Stimulated activated naive B cell treated with anti-CD40 and anti-IgM and Interleukin-4, amounts not matched to agents 10 μg/mL and 1 μg/mL and 100 μg/mL, for 72 hours (primary cell): ENCODE results near the gene IL1RAP.
A peak's percentile ranks its signal among the peaks of the same experiment; 100 is the strongest.
"Not testable (repeated sequence)": the region's sequence is repeated elsewhere in the genome, so short reads cannot be mapped to it uniquely, and the experiment has no call there.

Experiments
- ATAC-seq, 2 donors: fragments of 150-1000 bp; cut with Tn5 transposase; replicated peaks; 2 replicates each; pipeline ENCODE4 v1.10.0; 2021; ENCODE audit warnings: moderate library complexity in 1 of 2
- DNase-seq: peaks from one replicate; pipeline ENCODE4 v3.0.0; 2021
- H3K27ac Mint-ChIP-seq: one replicate; pipeline ENCODE4 v1.8.0; 2022; ENCODE audit warnings: mild to moderate bottlenecking, mixed read lengths
- H3K27me3 Mint-ChIP-seq, 2 donors: one replicate each; pipeline ENCODE4 v1.8.0; 2022; ENCODE audit warnings: mixed read lengths in 2 of 2
- H3K36me3 Mint-ChIP-seq, 2 donors: one replicate each; pipeline ENCODE4 v1.8.0; 2022; ENCODE audit warnings: mixed read lengths in 2 of 2, mild to moderate bottlenecking in 1 of 2
- H3K4me1 Mint-ChIP-seq, 2 donors: one replicate each; pipeline ENCODE4 v1.8.0; 2022; ENCODE audit warnings: mixed read lengths in 2 of 2, mild to moderate bottlenecking in 1 of 2
- H3K4me3 Mint-ChIP-seq, 2 donors: one replicate each; pipeline ENCODE4 v1.8.0; 2022; ENCODE audit warnings: mild to moderate bottlenecking in 2 of 2, mixed read lengths in 2 of 2, moderate library complexity in 1 of 2
- H3K9me3 Mint-ChIP-seq, 2 donors: one replicate each; pipeline ENCODE4 v1.8.0; 2022; ENCODE audit warnings: mixed read lengths in 2 of 2, mild to moderate bottlenecking in 1 of 2

IL1RAP gene

DNA sequence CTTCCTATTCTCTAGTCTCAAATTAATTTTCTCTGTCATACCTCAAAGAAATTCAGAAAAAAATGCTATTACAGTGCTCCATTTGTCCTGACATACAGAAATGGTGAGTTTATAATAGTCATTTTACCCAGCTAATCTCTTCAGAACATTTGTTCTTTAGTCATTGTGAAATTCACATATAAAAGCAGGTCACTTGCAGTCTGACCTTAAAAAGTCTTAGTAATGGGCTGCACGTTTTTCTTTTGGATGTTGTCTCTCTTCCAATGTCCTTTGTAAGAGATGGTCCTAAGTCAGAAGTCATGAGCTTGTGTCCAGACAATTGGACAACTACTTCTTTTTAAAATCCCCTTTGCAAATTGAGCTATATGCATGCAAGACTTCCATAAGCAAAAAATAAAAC lies 17.0 kb upstream of the IL1RAP start:
- ATAC-seq (no peak), DNase-seq (no peak)
- Mint-ChIP-seq H3K4me1 (peaks cover under 1 to 9% of the 10 kb centered on the region in 2 donors), H3K27me3 (peaks cover 28 to 35% of the 10 kb centered on the region in 2 donors), H3K9me3 (peaks cover 0 to 2% of the 10 kb centered on the region in 2 donors), H3K27ac (no peak overlapping the region), H3K4me3 (no peak overlapping the region), H3K36me3 (no peaks in the 10 kb centered on the region)

DNA sequence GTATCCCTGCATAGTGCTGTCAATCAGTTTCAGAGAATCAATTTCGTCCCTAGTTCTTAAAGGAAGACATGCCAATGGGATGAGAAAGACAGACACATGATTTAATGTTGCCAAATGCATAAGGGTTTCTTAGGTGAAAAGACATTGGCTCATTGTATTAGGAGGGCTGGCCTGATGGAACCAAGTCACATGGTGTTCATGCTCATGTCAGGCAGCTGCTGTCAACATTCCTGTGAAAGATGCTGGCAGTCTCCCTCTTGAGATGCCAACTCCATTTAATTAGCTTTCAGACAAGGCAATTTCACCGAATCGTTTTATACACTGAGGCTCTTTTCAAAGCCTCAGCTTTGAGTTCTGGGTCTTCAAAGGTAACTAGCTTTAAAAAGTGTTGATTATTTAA lies 16.1 kb upstream of the IL1RAP start:
- H3K27ac Mint-ChIP-seq, result no peak overlapping the region
- H3K27me3 Mint-ChIP-seq, result peaks cover 29 to 34% of the 10 kb centered on the region in 2 donors
- no peak for ATAC-seq
- peaks cover 0 to 2% of the 10 kb centered on the region in 2 donors for H3K4me1 Mint-ChIP-seq
- DNase-seq, result no peak
- no peak overlapping the region for H3K4me3 Mint-ChIP-seq
- H3K9me3 Mint-ChIP-seq, result peaks cover 0 to 2% of the 10 kb centered on the region in 2 donors
- H3K36me3 Mint-ChIP-seq, result no peaks in the 10 kb centered on the region

DNA sequence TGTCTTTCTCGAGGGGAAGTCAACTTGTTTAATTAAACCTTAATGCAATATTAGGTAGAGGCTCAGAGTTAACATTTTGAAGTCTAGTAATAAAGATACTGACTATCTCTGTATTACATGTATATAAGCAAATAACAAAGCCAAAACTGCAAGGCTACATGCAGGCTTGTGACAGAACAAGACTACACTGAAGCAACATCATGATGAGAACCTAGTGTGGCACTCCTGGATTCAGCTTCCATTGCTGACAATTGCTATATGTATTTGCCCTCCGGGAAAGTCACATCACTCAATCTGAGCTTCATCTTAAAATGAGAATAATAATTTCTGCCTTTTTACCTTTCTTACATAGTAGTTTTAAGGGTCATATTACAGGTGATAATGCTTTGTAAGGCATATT lies 15.6 kb upstream of the IL1RAP start:
- DNase-seq (no peak), ATAC-seq (no peak)
- H3K4me3 Mint-ChIP-seq, result no peak overlapping the region
- H3K9me3 Mint-ChIP-seq, result no peaks in the 10 kb centered on the region
- no peaks in the 10 kb centered on the region for H3K36me3 Mint-ChIP-seq
- H3K4me1 Mint-ChIP-seq, result peaks cover 0 to 6% of the 10 kb centered on the region in 2 donors
- peaks cover 28 to 29% of the 10 kb centered on the region in 2 donors for H3K27me3 Mint-ChIP-seq
- H3K27ac Mint-ChIP-seq, result no peak overlapping the region

DNA sequence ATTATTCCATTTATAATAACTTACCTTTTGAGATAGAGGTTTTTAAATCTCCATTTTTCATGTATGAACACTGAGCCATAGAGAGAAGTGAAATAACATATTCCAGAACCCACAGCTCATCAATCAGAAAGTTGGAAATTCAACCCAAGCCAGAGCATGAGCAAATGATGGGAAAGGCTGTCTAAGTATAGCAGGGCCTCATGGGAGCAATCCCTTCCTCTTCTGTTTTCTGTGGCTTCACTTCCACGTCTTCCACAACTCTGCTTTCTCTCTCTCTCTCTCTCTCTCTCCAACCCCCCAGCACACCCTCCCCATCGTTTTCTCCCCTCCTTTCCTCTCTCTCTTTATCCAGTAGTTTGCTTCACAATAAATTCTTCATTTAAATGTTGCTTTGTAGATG lies 14.8 kb upstream of the IL1RAP start:
- H3K27ac Mint-ChIP-seq, result no peak overlapping the region
- DNase-seq (no peak), ATAC-seq (no peak)
- no peaks in the 10 kb centered on the region for H3K9me3 Mint-ChIP-seq
- H3K4me1 Mint-ChIP-seq, result peaks cover 0 to 6% of the 10 kb centered on the region in 2 donors
- no peak overlapping the region for H3K4me3 Mint-ChIP-seq
- no peaks in the 10 kb centered on the region for H3K36me3 Mint-ChIP-seq
- H3K27me3 Mint-ChIP-seq, result peaks cover 28 to 29% of the 10 kb centered on the region in 2 donors

DNA sequence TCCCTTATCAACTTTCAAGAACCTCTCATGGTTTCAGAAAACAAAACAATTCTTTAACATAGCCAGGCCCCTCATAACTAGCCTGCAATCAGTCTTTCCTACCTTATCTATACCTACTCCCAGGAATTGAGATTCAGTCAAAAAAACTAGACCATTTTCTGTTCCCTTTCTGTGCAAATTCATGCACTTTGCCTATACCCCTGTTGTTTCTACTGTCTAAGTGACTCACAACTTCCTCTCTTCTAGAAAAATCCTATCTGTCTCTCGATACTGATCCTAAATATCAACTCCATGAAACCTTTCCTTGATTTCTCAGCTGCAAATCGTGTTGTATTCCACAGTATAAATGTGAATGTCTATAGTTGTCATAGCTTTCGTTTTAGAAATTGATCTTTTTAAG lies 10.9 kb upstream of the IL1RAP start:
- H3K4me3 Mint-ChIP-seq, result no peak overlapping the region
- H3K4me1 Mint-ChIP-seq, result peaks cover 2 to 6% of the 10 kb centered on the region in 2 donors
- DNase-seq (no peak), ATAC-seq (no peak)
- no peaks in the 10 kb centered on the region for H3K9me3 Mint-ChIP-seq
- H3K27me3 Mint-ChIP-seq, result peaks cover 25 to 33% of the 10 kb centered on the region in 2 donors
- H3K36me3 Mint-ChIP-seq, result no peaks in the 10 kb centered on the region
- no peak overlapping the region for H3K27ac Mint-ChIP-seq

DNA sequence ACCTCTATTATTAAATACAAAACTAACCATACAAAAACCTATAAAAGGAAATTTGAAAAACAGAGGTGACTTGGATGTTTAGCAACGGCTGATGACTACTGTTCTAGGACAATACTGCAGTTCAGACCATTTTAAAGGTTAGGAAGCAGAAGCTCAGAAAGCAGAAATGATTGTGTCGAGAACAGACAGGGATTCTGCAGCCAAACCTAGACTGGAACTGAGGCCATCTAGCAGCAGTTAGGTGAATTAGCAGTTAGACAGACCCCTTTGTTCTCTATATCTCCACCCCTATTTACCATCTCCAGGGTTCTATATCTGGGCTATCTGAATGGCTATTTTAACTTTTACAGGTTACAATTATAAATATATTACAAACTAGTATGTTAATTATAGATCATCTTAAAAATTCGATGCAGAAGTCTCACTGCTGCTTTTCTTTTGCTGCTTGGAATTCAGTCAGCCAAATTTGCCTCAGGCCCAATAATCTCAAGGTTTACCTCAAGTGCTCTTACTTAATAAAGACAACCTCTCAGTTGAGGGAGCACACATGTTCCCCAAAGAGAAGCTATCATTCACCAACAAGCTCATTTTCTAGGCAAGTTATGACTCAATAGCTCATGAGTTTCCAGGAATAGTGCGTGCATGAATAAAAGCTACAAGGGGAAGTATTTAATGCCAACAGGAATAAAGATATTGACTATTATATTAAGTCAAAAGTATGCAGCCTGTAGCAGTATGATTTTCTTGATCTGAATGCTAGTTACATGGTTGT lies 9.3 kb upstream of the IL1RAP start:
- Mint-ChIP-seq H3K9me3 (no peaks in the 10 kb centered on the region), H3K27ac (no peak overlapping the region), H3K4me1 (peaks cover 2 to 6% of the 10 kb centered on the region in 2 donors), H3K27me3 (peaks cover 24 to 40% of the 10 kb centered on the region in 2 donors), H3K36me3 (no peaks in the 10 kb centered on the region), H3K4me3 (no peak overlapping the region)
- no peak for DNase-seq
- peak in 1 of 2 donors; percentile 39 for ATAC-seq

DNA sequence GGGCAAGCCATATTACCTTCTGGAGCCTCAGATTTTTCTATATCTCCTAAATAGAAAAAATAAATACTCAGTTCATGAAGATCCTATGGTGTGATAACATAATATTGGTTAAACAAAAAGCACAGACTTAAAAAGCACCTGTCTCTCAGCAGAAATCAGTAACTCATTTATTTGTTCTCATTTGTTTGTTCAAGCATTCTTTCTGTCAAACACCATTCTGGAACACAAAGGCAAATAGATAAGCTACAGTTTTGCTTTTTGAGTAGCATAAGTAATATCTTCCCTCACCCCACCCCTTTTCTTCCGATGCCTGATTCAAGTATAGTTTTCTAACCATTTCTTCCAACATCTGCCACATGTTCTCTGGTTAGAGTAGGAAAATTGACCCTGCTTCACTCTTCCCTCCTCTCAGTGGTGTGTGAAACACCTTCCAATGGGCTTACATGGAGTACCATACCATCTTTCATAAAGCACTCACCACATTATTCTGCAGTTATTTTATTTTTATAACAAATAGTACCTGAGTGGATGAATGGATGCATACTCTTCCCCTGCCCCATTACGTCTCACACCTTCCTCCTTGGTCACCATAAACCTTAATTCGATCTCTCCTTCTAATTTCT lies 8.4 kb upstream of the IL1RAP start:
- ATAC-seq, result no peak
- DNase-seq, result no peak
- H3K9me3 Mint-ChIP-seq, result no peaks in the 10 kb centered on the region
- no peak overlapping the region for H3K27ac Mint-ChIP-seq
- peaks cover 23 to 43% of the 10 kb centered on the region in 2 donors for H3K27me3 Mint-ChIP-seq
- H3K4me1 Mint-ChIP-seq, result peaks cover 2 to 6% of the 10 kb centered on the region in 2 donors
- H3K36me3 Mint-ChIP-seq, result no peaks in the 10 kb centered on the region
- H3K4me3 Mint-ChIP-seq, result no peak overlapping the region

DNA sequence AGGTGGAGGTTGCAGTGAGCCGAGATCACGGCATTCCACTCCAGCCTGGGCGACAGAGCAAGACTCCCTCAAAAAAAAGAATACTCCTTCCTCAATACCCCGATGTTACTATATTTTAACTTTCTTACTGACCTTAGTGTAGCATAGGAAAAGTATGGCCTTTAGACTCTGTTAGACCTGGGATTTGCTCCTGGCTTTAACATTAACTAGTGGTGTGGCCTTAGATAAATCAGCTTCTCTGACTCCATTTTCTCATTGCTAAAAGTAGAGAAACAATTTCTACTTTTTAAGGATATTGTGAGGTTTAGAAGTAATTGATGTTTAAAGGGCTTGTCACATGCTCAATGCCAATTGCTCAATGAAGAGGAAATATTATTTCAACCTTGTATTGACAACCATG lies 7.6 kb upstream of the IL1RAP start:
- H3K4me3 Mint-ChIP-seq, result no peak overlapping the region
- H3K27me3 Mint-ChIP-seq, result peaks cover 20 to 35% of the 10 kb centered on the region in 2 donors
- H3K9me3 Mint-ChIP-seq, result no peaks in the 10 kb centered on the region
- DNase-seq (no peak), ATAC-seq (no peak)
- H3K36me3 Mint-ChIP-seq, result no peaks in the 10 kb centered on the region
- H3K27ac Mint-ChIP-seq, result no peak overlapping the region
- H3K4me1 Mint-ChIP-seq, result peaks cover 2 to 6% of the 10 kb centered on the region in 2 donors

DNA sequence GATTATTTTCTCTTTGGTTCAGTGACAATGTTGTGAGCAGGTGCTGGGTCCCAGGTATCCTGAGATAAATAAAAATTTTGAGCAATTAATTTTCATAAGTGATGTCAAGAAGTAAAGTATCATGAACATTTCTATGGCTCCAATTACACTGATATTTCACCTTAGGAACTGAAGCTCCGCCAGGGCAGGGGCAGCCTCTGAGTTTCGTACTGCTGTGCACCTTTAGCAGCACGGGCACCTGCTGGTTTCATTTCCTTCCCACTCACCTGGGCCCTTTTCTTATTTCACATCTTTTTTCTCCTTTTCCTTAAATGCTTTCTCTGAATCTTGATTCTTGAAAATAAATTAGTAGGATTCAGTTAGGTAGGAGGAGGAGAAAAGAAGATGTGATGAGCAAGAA lies 1.2 kb upstream of the IL1RAP start:
- Mint-ChIP-seq H3K27ac (no peak overlapping the region), H3K36me3 (no peaks in the 10 kb centered on the region), H3K9me3 (no peaks in the 10 kb centered on the region), H3K27me3 (peaks cover 4 to 17% of the 10 kb centered on the region in 2 donors), H3K4me3 (peak overlapping the region; percentile 90 to 91), H3K4me1 (peaks cover 15 to 28% of the 10 kb centered on the region in 2 donors)
- DNase-seq, result no peak
- no peak for ATAC-seq

DNA sequence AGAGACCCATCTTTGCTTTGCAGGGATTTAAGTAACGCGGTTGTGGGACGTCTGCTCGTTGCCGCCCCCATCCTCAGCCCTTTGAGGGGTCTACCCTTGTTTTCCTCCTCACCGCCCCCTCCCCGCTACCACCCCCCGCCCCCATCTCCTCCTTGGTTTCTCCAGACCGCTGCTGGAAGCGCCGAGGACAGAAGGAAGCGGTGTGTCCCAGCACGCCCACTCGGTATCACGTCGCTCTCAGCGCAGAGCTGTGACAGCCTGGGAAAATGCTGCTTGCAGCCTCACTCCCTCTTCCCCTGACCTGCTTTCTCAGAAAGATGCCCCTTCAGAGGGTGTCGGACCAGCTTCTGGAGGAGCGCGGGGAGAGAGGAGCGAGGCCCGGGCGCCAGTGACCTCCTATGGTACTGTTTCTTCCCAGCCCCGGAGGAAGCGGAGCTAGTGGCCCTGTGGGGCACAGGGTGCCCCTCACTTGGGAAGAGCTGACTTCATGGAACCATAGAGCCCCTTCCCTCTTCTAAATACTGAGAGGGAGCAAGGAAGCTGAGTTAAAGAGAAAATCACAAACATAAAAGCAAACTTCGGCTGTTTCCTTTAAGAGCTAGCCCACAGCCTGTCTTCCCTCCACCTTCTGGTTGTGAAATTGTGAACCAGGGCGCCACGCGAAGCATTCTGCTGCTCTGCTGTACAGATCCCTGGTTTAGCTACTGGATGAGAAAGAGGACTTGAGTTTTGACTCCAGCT lies 698 bp downstream of the IL1RAP start:
- Mint-ChIP-seq H3K4me3 (peak overlapping the region; percentile 90 to 91), H3K27me3 (peaks cover 0 to 4% of the 10 kb centered on the region in 2 donors), H3K36me3 (peaks cover 5 to 12% of the 10 kb centered on the region in 2 donors), H3K9me3 (peaks cover 3 to 4% of the 10 kb centered on the region in 2 donors), H3K27ac (peak overlapping the region; percentile 10), H3K4me1 (peaks cover 15 to 28% of the 10 kb centered on the region in 2 donors)
- ATAC-seq (peak; percentile 19 to 35), DNase-seq (peak; percentile 2)

DNA sequence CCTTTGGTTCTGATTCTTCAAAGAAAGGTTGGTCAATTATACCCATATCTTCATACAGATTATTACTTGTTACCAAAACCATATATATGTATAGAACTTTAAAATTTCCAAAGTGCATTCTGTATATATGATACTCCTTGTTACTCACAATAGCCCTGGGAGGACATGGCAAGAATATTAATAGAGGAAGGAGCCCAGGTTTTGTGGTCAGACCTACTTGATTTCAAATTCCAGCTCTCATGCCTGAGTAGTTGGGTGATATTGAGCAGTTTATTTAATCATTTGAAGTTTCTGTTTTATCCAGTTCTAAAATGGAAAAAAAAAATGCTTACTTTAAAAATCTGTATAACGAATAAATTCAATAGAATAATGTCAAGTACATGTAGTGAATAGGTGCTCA lies 2.5 kb downstream of the IL1RAP start:
- ATAC-seq (no peak), DNase-seq (no peak)
- Mint-ChIP-seq H3K4me3 (no peak overlapping the region), H3K27ac (no peak overlapping the region), H3K9me3 (peaks cover 3 to 4% of the 10 kb centered on the region in 2 donors), H3K4me1 (peaks cover 15 to 28% of the 10 kb centered on the region in 2 donors), H3K36me3 (peaks cover 5 to 13% of the 10 kb centered on the region in 2 donors), H3K27me3 (no peaks in the 10 kb centered on the region)

DNA sequence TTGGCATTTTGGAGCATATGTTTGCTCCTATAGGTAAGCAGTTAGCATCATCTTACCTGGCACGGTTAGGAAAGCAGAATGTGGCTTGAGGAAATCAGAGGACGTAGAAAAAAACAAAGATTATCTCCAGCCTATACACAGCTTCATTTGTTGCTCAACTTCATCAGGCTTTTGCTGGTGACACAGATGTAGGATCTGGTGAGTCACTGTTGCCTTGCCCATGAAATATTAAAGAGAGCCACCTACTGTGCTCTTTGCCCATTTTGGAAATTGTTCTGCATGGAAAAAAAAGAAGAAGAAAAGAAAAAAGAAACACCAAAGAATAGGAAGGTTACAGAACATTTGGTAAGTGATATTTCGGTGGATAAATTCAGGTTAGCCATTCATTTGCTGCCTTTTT lies 3.8 kb downstream of the IL1RAP start:
- ATAC-seq (no peak), DNase-seq (no peak)
- Mint-ChIP-seq H3K4me3 (no peak overlapping the region), H3K27ac (no peak overlapping the region), H3K36me3 (peaks cover 5 to 13% of the 10 kb centered on the region in 2 donors), H3K4me1 (peaks cover 15 to 27% of the 10 kb centered on the region in 2 donors), H3K9me3 (peaks cover 3 to 4% of the 10 kb centered on the region in 2 donors), H3K27me3 (no peaks in the 10 kb centered on the region)

DNA sequence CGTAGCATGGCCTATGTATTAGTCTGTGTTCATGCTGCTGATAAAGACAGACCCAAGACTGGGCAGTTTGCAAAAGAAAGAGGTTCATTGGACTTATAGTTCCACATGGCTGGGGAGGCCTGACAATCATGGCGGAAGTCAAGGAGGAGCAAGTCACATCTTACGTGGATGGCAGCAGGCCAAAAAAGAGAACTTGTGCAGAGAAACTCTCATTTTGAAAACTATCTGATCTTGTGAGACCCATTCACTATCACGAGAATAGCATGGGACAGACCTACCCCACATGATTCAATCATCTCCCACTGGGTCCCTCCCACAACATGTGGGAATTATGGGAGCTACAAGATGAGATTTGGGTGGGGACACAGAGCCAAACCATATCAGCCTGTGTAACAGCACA lies 4.6 kb downstream of the IL1RAP start:
- peaks cover 10 to 18% of the 10 kb centered on the region in 2 donors for H3K4me1 Mint-ChIP-seq
- H3K27ac Mint-ChIP-seq, H3K27me3 Mint-ChIP-seq, H3K4me3 Mint-ChIP-seq, ATAC-seq, DNase-seq, H3K9me3 Mint-ChIP-seq: not testable (repeated sequence)
- peaks cover 5 to 16% of the 10 kb centered on the region in 2 donors for H3K36me3 Mint-ChIP-seq

DNA sequence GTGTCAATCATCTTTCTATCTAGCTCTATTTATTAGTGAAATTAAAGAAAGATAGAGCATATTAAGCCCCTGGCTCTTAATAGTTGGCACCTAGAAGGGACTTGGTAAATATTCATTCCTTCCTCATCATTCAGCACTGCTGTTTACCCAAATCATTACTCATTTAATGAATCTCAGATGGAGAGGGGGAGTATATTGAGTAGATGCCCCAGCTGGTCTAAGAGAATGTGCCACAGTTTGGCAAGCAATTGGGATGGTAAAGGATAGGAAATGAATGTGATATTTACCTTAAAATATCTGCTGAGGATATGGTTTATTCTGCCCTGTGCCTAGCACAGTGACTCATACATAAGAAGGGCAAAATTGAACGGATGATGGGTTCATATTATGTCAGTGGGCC lies 6.0 kb downstream of the IL1RAP start:
- Mint-ChIP-seq H3K4me3 (no peak overlapping the region), H3K4me1 (peaks cover 10 to 12% of the 10 kb centered on the region in 2 donors), H3K27me3 (no peaks in the 10 kb centered on the region), H3K36me3 (peaks cover 5 to 17% of the 10 kb centered on the region in 2 donors), H3K9me3 (peaks cover 4 to 5% of the 10 kb centered on the region in 2 donors), H3K27ac (no peak overlapping the region)
- ATAC-seq, result no peak
- no peak for DNase-seq
